SK-N-SH treated with all-trans-retinoic acid at 6 μM for 48 hours (cell line): ENCODE data around the gene MGLL.

Source experiments
- ARNTL ChIP-seq: fragments of 450-650 bp; formaldehyde crosslinking; IDR thresholded peaks from 2 replicates; pipeline ENCODE4 v1.5.0; 2020; ENCODE audit warnings: low read depth, mild to moderate bottlenecking, moderate library complexity, borderline replicate concordance
- ISL1 ChIP-seq: fragments of 250-450 bp; sonication (Bioruptor Pico); IDR thresholded peaks from 2 replicates; pipeline ENCODE4 v2.1.2; 2022; ENCODE audit warnings: mild to moderate bottlenecking, moderate library complexity
- OSR1 ChIP-seq: fragments of 250-450 bp; sonication (Bioruptor Pico); IDR thresholded peaks from 2 replicates; pipeline ENCODE4 v1.8.0; 2022; ENCODE audit warnings: moderate library complexity, mild to moderate bottlenecking, inconsistent platforms
- PATZ1 ChIP-seq: fragments of 250-450 bp; sonication (Bioruptor Pico); IDR thresholded peaks from 2 replicates; pipeline ENCODE4 v1.8.0; 2020; ENCODE audit warnings: mild to moderate bottlenecking, moderate library complexity, borderline replicate concordance
- POU6F1 ChIP-seq: fragments of 250-450 bp; sonication (Bioruptor Pico); IDR thresholded peaks from 2 replicates; pipeline ENCODE4 v1.8.0; 2021; ENCODE audit warnings: low read depth, mild to moderate bottlenecking, moderate library complexity, borderline replicate concordance
- TCF4 ChIP-seq: fragments of 250-450 bp; sonication (Bioruptor Pico); IDR thresholded peaks from 2 replicates; pipeline ENCODE4 v1.8.0; 2021; ENCODE audit warnings: mild to moderate bottlenecking, moderate library complexity, borderline replicate concordance
- TSHZ2 ChIP-seq: fragments of 250-450 bp; sonication (Bioruptor Pico); IDR thresholded peaks from 2 replicates; pipeline ENCODE4 v1.5.0; 2020; ENCODE audit warnings: mild to moderate bottlenecking, moderate library complexity
- ZFP30 ChIP-seq: fragments of 450-650 bp; formaldehyde crosslinking; IDR thresholded peaks from 2 replicates; pipeline ENCODE4 v1.5.0; 2022; ENCODE audit warnings: mild to moderate bottlenecking, moderate library complexity
- ZNF565 ChIP-seq: fragments of 450-650 bp; formaldehyde crosslinking; conservative IDR thresholded peaks from 2 replicates; pipeline ENCODE4 v1.5.0; 2020; ENCODE audit warnings: low read depth, mild to moderate bottlenecking, moderate library complexity
- ZNF8 ChIP-seq: fragments of 450-650 bp; formaldehyde crosslinking; IDR thresholded peaks from 2 replicates; pipeline ENCODE4 v1.5.0; 2020; ENCODE audit warnings: mild to moderate bottlenecking, moderate library complexity

- no peak for TF ChIP-seq ZFP30
- TF ChIP-seq TSHZ2 (CRISPR knock-in tag): no peak
- TF ChIP-seq ARNTL (CRISPR knock-in tag): no peak
- TF ChIP-seq ZNF565: no peak
- no peak for TF ChIP-seq PATZ1 (CRISPR knock-in tag)
- no peak for TF ChIP-seq ISL1
- TF ChIP-seq ZNF8 (CRISPR knock-in tag): no peak
- no peak for TF ChIP-seq OSR1 (CRISPR knock-in tag)
- TF ChIP-seq TCF4 (CRISPR knock-in tag): no peak
- no peak for TF ChIP-seq POU6F1 (CRISPR knock-in tag)
Measured at GRCh38 chr3:127730171-127730570, 92.1 kb downstream of the MGLL start.
